Posterior vena cava (tissue), 2 donors: ENCODE data around the gene E2F8. TPM values are rescaled to one million over a fixed set of nuclear protein-coding genes. Genes with fewer than 3 reads are reported as not detected.

ENCODE experiments used
- DNase-seq: peaks from one replicate; pipeline ENCODE4 v3.0.0-alpha.2; 2020; ENCODE audit warnings: low spot score
- intact Hi-C, 2 donors: fragments of 100-400 bp; cut with DNase I; formaldehyde crosslinking; loops; one replicate each; pipeline versions ENCODE4 v1.14.1 to v1.14.2; 2022 to 2023
- total RNA-seq, 2 donors: library from RNA; stranded (reverse); fragmentation: NEBNext Ultra II Directional; extraction: Animal tissue kit (Norgen Biotek cat#: 25700); gene quantifications; one replicate each; pipeline ENCODE4 v1.2.1, GENCODE V29; 2021
- donor health status: DM: yes; HTN: yes; CAD: no.
- donor health status: DM: yes; HTN: yes; CAD: no.

The E2F8 gene
- total RNA-seq, 2 donors from 2014 or later = 0.19 TPM; not detected in 1

DNA sequence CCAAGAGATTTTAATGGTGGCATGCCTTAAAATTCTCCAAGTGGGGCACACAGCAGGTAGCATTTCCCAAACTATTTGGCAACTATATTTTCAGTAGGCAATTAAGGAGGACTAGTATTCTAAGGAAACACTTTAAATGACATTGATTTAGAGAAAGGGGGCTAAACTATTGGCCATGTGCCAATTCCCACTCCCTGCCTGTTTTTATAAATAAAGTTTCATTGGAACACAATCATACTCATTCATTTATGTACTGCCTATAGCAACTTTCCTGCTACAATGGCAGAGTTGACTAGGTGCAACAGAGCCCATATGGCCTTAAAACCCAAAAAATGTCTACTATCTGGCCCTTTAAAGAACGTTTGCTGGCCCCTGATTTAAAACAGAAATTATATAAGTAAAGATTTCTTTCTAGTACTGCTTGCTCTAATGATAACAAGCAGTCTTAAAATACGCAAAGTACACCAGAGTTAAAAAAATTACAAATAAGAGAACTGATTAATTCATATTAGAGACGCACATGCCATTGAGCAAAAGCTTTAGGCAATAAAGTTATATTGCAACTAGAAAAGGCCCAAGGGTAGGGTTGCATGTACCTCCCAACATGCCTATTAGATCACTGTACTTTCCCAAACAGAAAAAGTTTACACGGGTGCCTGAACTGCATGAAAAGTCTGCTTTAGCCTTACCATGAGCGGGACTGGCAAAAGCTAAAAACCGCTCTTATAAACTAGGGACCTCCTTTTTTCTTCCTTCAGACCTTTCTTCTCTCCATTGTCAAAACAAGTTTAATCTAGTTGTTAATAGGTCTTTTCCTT, 14.2 kb downstream of the E2F8 start:
- intact Hi-C loops = no loop called here

DNA sequence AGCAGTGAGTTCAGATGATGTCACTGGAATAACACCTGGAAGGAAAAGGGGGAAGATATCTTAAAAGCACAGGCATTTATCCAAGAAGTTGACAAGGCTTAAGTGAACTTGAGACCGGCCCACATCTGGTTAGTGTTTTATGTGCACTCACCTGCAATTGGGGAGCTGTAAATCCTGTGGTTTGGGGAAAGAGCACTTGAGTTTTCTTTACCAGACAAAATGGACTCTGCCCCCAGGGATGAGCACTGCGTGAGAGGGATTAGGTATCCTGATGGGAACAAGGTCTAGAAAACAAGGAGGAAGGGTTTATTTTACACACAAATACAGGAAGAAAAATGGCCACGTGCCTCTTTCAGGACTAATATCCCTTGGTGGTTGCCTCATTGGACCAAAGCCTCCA, 15.2 kb downstream of the E2F8 start:
- intact Hi-C loops = no loop called here
- DNase-seq = no peak

More for the DNA sequence above, 14.2 kb downstream of the E2F8 start:
- DNase-seq = no peak

DNA sequence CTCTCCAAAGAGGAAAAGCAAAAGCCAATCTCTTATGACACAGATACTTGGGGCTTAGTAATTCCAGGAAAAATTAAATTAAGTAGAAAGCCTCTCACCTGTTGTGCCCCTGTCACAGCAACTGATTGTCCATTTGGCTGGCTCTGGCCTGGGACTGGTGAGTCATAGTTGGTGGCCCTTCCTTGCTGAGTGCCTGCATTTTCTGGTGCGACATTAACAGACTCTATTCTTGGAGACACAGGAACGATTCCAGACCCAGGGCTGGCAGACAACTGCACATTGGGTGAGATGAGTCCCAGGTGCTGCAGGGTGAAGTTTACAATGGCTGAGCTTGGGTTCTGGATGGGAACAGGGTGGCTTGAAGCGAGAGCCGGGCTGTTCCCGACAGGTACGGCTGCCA, 15.6 kb downstream of the E2F8 start:
- intact Hi-C loops = no loop called here
- DNase-seq = no peak

DNA sequence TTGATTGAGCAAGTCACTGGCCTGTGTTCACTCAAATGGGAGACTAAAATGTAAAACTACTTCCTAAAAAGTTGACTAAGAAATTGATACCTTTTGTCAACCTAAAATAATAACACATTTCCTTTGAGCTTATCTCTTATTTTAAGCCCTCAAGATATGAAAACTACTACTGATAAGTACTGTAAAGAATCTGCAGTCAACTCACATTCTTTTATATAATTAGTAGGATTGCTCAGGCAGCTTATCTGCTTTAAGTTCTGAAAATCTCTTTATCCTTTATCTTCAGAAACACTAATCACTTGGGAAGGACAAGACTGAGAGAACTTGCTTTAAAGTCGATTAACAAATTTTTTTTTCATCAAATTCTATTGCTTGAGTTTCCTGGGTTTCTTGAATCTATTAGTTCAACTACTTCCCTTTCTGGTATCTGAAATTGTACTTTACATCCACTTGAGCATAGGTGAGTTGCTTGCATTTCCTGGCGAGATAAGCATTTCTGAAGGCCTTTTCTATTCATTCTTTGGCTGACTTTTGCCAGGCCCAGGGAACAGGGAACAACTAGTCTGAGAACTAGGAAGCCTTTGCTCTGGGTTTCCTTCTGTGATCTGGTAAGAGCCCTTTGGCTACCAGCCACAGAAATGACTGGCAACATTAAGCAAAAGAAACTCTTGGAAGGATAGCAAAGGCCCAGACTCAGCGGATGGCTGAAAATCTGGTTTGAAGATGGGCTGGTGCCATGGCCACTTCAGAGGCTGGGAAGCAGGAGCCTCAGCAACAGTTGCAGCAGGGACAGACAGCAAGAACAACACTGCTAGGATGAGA, 19.6 kb downstream of the E2F8 start:
- intact Hi-C loops = no loop called here
- DNase-seq = no peak

DNA sequence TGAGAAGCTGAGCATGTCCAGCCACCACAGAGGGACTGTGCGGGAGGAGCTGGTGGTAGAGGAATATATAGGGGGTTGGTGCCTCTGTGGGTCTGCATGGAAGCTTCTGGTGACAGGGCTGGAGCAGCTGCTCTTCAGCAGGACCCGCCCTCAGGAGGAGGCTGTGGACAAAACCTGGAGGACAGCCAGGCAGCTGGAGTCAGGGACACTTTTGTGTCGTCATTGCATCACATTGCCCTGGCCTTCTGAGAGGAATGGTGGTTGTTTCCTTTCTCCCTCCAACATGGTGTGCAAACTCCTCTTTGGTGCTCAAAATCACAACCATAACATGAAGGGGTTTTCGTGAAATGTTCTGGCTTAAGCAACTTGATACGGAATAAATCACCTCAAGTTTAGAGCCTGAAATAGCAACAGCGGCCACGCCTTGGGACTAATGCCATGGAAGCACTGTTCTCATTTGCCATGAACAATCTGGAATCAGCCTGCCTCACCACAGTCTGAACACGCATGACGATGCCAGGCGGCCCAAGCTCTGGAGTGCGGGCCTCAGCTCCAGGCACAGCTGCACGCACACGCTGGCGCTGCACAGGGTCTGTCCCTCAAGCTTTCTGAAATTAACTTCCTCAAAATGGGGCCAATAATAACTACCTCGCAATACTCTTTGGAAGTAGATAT, 21.8 kb downstream of the E2F8 start:
- intact Hi-C loops = no loop called here
- no peak for DNase-seq

DNA sequence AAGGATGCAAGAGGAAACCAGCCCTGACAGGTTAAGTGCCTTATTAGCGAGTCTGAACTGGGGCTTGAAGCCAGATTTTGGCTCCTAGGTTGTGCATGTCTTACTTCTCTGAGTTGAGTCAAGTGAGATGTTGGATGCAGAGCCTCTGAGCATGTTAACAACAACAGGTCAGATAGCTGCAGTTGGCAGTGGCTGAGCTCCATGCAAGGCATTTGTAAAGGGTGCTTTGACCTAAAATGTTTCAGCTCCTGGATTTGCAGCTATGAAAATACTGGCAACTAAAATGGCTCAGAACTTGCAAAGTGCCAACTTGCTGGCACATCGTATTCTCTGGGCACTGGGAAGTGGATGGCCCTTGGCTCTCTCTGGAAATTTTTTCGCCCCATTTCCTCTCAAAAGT, 22.5 kb downstream of the E2F8 start:
- DNase-seq = no peak
- intact Hi-C loops = no loop called here

DNA sequence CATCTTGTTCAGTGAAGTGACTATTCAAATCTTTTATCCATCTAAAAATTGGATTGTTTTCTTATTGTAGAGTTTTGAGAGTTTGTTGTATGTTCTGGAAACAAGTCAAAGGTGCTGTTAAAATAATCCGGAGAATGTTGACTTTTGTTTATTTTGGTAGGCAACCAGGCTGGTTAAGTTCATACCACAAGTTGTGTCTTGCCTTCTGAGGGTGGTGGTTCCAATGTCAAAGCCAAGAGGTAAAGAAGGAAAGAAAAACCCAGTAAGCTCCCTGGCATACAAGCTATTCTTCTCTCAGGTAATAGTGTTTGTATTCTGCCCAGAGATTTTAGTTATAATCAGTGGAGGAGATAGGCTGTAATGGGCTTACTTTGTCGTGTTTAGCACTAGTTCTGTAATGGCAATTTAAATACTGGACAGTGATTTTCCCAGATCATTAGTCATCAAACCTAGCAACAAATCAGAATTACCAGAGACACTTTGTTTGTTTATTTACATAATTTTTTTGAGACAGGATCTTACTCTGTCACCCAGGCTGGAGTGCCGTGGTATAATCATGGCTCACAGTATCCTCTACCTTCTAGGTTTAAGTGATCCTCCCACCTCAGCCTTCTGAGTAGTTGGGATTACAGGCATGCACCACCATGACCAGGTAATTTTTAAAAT, 23.9 kb downstream of the E2F8 start:
- intact Hi-C loops = no loop called here

DNA sequence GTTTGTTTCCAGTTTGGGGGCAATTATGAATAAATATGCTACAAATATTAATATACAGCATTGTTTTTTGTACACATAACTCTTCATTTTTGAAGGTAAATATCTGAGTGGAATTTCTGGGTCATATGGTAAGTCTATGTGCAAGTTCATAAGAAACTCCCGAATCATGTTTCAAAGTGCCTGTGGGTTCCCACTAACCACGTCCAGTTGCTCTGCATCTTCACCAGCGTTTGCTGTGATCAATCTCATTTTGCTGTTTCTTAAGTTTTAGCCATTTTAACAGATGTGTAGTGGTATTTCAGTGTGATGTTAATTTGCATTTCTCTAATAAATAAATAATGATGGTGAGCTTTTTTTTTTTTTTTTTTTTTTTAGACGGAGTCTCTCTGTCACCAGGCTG, 24.7 kb downstream of the E2F8 start:
- intact Hi-C loops = no loop called here
- DNase-seq = no peak

More for the DNA sequence above, 23.9 kb downstream of the E2F8 start:
- no peak for DNase-seq

DNA sequence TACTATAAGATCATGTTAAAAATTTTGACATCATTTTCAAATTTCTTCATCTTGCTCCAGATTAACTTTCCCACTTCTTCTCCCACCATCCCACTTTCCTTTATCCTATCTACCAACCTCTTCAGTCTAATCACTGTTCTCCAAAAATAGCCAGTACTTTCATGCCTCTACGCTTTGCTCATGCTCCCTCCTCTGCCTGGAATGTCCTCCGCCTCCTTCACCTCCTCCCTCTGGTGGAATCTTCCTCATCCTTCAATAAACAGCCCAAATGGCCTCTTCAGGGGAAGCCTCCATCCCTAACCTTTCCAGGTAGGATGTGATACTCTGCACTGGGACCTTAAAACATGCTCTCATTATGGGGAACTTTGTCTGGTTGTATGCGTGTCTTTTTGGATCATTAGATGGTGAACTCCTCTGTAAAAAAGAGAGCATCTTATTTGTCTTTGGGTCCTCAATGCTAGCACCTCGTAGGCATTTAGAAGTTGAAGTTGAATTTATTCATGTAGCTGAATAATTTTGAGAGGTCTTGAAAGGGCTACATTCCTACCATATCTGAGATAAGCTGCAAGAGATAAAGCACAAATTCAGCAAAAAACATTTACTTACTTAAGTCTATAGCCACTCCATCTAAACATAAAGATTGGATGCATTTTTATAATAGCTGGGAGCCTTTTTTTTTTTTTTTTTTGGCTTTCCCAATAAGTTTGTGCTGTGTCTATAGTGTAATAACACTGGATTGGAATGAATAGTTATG, 31.0 kb downstream of the E2F8 start:
- intact Hi-C loops = no loop called here
- DNase-seq = no peak

DNA sequence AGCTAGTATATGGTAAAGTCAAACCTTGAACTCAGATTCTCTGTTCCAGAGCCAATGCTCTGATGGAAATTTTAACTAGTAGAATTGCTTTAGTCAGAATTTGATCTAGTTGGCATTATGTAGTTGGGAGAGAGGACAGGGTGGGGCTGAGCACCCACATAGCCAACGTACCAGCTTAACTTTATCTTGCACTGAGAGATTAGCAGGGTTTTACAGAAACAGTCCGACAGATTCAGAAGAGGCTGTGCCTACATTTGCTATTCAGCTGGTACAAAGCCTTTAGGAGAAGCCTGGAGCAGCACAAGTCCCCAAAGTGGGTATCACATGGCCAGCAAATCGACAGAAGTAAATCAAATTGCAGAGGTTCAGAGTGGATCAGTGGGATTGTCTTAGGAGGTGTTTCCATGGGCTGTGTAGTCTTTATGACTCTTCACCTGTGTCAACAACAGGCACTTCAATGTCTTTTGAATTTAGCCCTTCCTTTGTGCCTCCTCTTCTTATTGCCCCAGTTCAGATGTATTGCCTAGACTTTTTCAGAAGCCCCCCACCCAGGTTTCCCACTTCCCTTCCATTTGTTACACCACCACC, 31.7 kb downstream of the E2F8 start:
- intact Hi-C loops = no loop called here
- DNase-seq = no peak

DNA sequence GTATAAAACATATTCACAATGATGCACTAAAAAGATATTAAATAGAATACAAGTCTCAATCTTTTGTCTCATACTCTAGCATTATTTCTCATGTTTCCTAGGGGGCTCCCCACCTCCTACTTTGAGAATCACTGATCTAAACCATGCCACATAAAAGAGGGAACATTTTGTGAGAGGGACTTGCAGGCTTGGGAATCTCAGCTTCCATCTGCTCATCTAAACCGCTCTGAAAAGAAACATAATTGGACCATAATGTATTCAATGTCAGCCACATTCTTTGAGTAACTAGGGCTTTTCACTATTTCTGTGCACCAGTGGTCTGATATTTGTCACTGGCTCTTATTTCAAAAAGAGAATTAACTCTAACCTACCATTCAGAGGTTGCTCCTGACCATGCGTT, 32.6 kb downstream of the E2F8 start:
- DNase-seq = no peak
- intact Hi-C loops = no loop called here

DNA sequence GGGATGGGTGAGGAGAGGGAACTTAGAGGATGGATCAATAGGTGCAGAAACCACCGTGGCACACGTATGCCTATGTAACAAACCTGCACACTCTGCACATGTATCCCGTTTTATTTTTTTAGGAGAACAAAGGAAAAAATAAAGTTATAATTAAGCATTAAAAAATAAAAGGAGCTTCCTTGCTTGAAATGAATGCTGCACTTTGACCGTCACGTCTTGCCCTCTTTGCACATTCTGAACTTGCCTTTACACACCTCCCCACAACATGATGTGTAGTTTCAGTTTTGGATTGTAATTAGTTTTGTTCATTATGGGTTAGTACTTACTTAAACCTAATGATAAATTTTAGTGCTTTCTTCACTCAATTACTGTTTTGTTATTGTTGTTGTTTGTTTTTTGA, 35.9 kb downstream of the E2F8 start:
- intact Hi-C loops = no loop called here
- DNase-seq = no peak

DNA sequence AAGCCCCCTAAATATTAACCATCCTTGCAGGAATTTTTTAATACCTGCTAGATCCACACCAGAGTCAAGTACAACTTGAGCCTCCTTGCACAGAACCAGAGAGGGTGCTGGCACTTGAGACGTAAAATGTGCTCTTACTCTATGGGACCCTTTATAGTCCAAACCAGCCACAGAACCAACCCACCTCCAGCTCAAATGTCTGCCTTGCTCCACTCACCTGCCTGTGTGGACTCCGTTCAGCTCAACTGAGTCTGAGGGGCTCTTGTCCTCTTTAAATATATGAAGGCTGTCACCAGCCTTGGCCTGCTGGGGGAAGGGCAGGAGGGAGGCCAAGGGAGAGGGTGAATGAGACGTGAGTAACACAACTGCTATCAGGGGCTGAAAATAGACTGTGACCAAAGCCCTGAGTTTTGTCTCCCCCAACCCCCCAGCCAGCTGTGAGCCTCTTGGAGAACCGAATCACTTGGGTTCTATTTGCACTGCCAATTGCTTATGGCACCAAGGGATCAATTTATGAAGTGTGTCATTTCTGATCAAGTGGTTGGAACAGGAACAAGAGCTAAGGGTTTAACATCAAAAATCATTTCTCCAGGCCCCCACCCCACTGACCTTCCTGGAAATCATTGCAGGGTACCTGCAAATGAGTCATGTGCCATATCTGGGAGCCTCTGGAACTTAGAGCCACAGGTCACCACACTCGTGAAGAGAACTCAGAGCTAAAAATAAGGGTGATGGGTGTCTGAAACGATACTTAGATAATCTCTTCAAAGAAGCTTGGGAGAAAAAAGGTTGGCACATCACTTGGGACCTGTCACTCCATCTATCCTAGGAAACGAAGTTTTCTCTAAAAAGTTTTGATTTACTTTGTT, 38.8 kb downstream of the E2F8 start, which contains the start of gene CSRP3:
CSRP3 (minus strand) TSS at position 247 of the 869 bp plus-strand sequence. CDS start 9,535 bp downstream, outside the sequence.
- no peak for DNase-seq
- intact Hi-C loops = no loop called here

DNA sequence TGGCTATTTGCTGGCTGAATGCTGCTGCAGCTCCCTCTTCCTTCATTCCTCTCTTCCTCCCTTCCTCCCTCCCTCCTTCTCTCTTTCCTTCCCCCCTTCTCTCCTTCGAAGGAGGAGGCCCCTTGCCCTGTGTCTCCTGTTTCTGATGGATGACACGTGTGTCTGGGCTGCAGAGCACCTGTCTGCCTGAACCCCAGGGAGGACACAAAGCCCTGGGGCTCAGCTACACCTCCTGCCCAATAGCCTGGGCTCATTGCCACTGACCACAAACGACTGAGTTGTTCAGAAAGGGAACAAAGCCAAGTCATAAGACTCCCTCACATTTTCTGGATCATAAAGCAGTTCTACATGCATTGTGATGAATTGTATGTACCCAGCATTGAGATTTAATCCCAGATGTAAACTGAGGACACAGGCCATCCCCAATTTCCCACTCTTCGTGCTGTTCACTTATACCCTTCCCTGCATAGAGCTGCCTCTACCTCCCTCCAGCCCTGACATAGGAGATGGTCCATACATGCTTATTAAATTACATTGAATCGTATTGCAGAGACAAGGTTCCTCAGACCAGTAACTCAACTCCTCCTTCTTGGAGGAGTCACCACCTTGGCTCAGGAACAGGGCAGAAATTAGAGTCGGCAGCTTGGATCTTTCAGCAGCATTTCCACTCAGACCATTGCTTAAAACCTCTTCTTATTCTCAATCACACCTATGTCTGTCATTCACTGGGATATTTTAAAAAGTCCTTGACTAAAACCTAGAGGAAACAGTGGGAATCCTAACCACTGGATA, 40.1 kb downstream of the E2F8 start:
- no peak for DNase-seq
- intact Hi-C loops = no loop called here

DNA sequence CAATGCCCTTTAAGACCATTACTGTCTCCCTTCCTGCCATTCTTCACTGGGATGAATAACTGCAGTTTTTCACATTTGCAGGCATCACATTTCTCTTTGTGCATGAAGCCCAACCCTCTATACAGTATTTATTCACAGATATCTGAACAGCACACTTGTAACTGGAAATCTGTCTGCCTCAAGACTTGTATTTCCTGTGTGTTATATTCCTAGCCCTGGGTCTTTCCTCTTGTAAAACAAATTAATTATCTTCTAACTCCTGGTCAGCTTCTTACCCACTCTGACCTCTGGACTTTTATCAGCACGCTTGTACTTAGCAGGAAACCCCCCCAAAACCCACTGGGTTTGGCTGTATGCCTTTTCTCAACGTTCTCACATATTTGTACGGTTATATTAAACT, 41.0 kb downstream of the E2F8 start:
- intact Hi-C loops = no loop called here
- no peak for DNase-seq

DNA sequence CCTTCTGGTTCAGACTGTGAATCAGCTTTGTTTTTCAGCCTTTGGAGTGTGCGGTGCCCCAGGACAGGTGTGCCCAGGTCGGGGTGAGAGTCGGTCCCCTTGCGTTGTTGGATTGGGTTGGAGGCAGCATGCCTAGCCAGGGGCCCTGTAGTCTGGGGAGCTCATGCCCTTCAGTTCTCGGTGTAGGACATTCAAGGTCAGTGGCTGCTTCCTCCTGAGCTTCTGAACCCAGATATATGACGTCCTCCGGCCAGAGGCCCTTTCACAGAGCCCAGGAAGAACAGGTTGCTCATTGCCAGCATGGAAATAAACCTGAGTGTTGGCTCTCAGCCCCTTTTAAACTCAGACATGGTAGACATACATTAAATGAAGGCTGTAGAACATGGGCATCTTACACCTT, 41.7 kb downstream of the E2F8 start:
- DNase-seq = no peak
- intact Hi-C loops = no loop called here

DNA sequence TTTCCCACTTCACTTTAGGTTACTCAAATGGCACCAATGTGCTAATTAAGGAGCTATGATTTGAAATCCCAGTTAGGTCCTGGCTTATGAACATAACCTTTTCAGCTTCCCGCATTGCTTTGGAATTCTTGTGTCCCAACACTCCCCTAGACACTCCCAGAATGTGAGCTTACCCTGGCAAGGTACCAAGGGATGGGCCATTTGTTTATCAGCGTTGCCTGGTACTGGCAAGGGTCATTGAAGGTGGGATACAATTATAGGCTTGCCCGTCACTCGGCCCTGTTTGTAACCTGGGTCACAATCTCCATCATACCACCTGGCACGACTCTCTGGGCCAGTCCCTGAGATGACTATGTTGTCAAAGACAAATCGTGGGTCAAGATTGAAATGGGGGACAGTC, 44.3 kb downstream of the E2F8 start:
- no peak for DNase-seq
- intact Hi-C loops = no loop called here
